ENCODE data around the gene GSC. TPM values are rescaled to one million over a fixed set of nuclear protein-coding genes. Genes with fewer than 3 reads are reported as not detected.
"Not testable (repeated sequence)": the region's sequence is repeated elsewhere in the genome, so short reads cannot be mapped to it uniquely, and the experiment has no call there.

The GSC gene
- total RNA-seq, 1 donor from 2014 or later, result 0.32 TPM

DNA sequence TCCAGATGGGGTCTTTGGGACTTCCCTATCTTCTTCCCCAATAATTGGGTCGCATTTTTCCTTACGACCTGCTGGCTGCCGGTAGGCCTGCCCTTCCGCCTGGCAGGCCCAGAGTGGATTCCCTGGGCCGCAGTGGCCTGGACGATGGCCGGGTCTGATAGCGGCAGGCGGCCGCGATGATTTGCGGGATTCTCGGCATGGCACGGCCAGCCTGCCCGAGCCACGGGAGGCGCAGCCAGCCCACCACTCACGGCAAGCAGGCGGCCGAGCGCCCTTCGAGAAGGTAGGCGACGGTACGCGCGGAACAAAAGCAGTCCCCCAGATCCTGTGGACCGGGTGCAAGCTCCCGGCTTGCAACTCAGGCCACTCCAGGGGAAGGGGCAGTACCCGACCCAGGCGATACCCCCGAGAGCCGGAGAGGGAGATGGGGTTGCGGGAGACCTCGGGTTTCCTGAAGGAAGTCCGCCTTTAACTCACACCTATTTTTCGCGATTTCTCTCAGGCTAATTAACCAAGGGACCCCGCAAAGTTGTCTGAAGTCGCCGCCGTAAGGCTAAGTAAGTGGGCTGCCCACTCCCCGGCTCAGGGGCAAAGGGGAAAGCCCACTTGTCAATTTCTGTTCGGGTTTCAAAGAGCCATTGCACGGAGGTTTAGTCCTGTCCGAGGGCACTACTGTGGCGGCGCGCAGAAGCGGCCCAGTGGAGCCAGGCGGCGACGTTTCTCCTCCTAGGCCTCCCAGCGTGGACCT is 1.4 kb upstream of the GSC start:
- no peak for ATAC-seq

DNA sequence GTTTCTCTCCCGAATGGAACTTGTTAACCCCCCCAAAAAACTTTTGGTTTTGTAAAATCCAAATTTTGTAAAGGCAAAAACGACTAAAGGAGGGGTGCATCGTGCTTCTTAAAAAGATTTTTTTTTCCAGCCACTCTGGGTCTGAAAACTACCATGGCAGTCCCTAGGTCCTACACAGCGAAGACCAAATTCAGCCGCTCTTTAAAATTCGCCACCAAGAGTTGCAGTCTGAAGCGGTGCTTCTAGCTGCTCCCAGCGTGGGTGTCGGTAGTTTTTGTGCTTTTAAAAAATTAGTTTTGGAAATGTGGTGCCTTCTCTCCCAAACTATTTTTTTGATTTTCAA is 873 bp upstream of the GSC start:
- no peak for ATAC-seq

DNA sequence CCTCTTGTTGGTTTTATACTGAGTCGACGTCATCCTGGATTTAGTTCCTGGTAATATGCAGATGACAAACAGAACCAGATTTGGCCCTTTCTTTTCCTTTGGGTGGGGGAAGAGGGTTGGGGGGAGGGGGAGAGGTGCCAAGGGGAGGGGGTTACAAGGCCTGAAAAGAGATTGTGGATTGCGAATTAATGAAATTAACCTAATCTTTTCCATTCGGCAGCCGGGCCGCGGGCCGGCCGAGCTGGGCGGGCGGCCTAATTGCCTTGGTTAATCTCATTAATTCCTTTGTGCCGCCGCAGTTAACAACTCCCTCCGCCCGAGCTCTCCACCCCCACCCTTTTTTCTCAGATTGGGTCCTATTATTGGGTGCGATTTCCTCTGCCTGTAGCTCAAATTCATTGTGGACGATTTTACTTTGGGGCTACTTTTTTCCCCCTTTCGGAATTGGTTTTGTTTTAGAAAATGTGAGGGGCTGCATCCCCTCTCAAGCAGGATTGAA is 387 bp upstream of the GSC start:
- ATAC-seq, result no peak

DNA sequence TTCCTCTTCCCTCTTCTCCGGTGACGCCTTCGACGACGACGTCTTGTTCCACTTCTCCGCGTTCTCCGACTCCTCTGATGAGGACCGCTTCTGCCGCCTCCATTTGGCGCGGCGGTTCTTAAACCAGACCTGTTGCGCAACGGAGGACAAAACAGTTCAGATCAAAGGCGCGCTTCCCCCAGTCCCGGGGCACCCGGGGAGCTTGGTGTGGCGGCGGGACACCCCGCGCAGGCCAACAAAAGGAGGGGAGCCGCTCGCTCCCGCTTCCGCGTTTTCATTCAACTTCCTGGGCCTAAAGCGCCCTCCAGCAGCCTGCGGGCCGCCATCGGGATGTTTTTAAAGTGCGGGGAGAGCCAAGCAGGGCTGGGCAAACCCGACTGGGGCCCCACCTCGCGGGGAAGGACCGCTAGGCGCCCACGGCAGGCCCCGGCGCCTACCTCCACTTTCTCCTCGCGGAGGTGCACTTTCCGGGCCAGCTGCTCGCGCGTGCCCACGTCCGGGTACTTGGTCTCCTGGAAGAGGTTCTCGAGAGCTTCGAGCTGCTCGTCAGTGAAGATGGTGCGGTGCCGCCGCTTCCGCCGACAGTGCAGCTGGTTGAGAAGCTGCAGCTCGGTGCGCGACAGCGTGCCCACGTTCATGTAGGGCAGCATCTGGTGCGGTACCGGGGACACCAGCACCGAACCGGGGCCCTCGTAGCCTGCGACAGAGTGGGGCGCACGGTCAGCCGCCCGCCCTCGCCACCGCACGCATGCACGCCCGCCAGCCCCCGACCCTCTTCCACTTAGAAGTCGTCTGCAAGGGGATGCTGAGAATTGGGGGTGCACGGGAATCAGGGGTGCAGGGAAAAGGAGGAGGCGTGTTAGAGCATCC is 1.2 kb downstream of the GSC start:
- ATAC-seq, result peak; percentile 13

DNA sequence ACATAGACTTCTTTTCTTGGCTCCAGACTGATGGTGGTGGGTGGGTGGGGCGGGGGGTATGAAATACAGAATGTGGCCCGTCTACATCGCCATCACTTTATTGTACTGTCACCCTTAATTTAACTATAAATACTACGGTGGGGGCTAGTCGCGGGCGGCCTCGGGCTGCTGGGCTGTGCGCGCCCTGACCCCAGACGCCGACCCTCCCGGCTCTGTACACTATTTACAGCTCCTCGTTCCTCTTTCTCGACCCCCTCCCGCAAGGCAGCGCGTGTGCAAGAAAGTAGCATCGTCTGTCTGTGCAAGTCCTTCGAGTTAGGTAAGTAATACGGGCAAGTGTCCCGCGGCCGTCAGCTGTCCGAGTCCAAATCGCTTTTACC is 1.8 kb downstream of the GSC start:
- ATAC-seq, result no peak

DNA sequence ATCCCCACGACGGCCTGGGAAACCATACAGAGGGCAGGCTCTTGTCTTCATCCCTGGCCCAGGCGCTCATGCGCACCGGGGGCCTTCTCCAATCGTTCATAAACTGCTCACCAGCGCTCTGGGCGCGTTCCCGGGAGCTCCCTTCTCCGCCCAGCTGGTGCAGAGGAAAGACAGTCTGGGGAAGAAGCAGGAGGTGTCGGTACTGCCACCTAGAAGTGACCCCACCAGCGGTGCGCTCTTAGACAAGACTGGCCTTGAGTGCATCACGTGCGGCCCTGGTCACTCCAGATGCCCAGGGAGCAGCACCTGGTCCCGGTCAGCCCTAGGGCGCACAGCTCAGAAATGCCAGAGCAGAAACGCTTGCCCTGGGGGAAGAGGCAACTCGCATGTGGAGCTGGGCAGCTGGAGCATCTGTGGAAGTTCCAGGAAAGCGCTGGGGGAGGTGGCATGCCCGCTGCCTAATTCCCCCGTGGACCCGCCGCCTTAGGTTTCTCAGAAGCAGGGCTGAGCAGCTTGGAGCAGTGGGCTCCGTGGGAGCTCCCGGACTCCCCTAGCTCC is 2.5 kb downstream of the GSC start:
- no peak for ATAC-seq

DNA sequence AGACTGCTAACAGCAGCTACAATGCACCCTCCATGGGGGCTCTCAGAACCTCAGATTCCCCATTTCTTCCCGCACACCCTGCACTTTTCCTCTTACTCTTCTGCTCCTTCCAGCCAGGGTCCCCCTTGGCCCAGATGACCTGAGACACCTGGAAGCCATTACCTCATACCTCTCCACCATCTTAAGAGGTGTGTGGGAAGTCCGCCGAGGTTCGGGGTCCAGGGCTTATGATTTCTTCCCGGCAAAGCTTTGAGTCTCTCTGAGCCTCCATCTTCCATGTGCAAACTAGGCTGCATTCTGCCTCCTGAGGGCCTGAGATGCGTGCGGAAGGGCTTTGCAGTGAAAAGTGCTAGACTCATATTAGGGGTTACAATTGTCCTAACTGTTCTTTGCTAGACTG is 5.3 kb downstream of the GSC start:
- no peak for ATAC-seq

DNA sequence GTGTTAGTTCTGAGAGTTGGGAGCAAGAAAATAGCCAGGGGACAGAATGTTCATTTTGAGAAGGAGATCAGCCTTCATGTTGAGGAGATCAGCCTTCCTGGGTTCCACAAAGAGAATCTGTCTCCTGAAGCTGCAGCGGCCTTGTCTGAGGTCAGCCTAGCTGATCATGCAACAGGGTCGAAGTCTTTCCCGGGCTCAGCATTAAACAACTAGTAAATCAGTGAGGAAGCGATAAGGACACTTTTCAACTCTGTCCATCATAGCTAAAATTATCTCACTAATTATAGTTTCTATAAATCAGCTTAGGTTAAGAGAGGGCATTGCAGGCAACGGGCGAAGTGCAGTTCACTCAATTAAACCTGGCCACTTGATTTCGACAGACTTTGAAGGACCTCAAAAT is 7.5 kb downstream of the GSC start:
- no peak for ATAC-seq

DNA sequence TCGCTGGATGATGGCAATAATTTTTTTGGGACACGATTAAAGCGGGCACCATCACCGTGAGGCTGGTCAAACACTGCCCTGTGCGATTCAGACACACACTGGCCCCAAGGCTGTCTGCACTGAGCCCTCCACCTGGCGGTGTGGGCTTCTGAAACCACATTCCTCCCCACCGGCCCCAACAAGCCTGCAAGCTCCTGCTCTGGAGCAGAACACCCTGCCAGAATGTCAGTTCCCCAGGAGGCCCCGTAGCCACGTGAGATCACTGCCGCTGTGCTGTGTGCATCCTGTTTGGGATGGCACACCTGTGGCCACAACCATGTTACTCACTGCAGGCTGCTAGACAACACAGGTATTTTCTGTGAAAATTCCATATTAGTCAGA is 7.9 kb downstream of the GSC start:
- no peak for ATAC-seq

DNA sequence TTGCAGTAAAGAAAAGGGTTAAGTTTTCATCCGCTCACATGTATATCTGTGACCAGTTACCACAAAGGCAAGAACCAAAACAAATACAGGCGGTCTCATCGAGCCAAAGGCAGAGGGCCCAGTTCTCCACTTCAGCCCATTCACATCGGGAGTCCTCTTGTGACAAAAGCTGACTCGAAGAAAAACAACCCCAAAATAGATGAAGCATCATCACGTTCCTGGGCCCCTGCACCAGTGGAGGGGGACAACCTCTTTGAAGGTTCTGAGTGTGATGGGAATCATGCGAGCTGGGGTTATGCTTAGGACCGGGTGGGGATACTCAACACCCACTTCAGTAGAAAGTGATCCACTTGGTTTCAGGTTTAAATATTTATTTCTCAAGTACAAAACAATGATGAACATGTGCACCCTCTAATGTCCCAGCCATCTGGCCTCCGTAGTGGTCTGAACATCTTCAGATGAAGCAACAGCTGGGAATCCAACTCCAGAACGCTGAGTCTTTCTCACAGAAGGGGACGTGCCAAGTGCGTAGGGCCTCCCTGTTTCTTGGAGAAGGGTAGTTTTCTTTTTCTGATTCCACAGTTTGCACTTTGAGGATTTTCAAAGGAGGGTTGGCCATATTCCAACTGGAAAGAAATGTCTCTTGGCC is 8.4 kb downstream of the GSC start:
- ATAC-seq, result no peak

DNA sequence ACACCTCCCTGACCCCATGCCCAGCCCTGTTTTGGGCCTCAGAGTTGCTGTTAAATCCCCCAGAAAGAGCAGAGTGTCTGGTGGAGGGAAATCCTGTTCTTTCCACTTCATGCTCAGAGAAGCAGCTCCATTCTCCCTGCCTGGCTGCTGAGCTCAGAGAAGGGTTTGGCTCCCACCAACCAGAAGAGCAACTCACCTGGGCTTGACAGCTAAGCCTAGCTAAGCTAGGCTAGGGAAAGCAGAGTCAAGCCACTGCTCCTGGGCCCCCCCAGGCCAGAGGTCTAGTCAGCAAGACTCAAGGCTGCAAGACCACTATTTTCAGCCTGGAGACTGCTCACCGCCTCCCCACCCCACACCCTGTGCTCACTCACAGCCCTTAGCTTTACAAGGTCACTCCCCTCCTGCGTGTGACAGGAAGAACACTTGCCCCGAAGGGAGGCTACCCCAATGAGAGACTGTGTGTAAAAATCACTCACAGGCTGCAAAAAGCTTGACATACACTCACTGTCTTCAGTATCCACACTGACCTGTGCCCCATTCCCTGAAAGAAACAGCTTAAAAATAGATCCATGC is 13.5 kb downstream of the GSC start:
- ATAC-seq, result no peak

DNA sequence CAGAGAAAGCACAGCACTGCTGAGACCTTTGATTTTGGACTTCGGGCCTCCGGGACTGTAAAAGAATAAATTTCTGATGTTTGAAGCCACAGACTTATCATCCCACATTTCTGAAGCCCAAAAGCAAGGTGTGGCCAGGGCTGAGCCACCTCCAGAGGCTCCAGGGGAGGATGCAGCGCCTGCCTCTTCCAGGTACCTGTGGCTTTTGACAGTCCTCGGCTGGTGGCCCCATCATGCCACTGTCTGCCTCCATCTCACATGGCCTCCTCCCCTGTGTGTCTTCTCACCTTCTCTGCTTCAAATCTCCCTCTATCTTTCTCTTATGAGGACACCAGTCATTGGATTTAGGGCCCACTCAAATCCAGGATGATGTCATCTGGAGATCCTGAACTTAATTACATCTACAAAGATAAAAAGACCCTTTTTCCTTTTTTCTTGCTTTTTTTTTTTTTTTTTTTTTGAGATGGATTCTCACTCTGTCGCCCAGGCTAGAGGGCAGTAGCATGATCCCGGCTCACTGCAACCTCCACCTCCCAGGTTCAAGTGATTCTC is 15.4 kb downstream of the GSC start:
- no peak for ATAC-seq

DNA sequence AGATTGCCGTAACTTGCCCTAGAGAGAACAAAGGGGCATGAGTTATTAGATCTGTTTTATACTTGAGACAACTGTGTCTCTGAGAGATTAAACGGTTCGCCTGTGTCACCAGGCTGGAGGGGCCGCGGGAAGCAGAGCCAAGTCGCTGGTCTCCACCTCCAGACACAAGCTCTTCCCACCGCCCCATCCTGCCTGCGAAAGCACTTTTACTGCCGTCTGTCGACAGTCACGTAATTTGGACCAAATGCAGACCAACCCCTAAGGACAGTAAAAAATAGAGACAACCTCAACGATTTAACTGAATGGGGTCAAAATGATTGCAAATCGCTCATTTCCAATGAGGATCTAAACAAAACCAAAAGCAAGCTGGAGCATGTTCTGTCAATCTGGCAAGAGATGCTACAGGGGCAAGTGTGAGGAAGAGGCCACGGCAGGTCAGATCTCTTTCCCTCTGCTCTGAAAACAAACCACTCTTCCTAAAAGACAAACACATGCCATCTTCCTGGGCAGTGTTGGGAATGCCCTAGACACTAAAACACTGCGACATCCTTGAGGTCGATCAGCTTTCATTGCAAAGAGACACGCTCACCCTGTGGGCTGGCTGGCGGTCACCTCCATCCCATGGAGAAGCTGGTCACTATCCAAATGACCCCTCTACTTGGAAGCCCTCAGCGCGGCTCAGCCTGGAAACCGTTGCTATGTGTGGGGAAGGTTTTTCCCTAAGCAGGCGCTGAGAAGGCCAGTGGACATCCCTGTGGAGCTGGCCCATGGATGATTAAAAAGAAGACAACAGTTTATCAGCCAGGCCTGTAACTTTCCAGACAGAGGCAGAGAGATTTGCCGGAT is 17.1 kb downstream of the GSC start:
- ATAC-seq, result no peak

DNA sequence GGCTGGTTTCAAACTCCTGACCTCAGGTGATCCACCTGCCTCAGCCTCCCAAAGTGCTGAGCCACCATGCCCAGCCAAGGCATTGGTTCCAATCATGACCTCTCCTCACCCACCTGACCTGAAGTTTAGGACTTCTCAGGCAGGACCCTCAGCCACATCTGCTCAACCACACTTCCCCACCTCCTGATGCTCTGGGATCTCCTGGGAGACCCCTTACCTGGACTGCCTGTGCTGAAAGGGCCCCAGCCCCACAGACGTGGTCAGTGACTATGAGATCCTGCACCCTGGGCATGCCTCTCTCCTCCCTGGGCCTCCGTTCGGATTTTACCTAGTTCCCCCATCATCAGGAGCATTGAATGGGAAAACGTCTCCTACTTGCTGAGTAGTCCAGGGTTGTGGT is 18.0 kb downstream of the GSC start:
- ATAC-seq, result no peak

DNA sequence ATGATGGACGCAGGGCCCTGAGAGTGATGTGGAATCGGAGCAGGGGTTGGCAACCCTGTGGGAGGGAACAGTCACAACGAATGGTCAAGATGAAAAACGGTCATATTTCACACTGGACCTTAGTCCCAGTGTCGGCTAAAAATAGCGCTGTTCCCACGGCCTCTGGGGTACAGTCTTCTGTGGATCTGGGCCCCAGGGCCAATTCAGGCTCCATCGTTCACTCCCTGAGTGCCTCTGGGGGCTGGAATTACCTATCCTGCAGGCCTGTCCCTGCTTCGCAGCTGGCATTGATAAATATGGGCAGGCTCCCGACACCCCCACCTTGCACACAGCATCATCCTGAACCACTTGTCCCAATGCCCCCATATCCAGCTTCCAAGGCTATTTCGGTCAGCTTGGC is 18.6 kb downstream of the GSC start:
- ATAC-seq, result no peak

DNA sequence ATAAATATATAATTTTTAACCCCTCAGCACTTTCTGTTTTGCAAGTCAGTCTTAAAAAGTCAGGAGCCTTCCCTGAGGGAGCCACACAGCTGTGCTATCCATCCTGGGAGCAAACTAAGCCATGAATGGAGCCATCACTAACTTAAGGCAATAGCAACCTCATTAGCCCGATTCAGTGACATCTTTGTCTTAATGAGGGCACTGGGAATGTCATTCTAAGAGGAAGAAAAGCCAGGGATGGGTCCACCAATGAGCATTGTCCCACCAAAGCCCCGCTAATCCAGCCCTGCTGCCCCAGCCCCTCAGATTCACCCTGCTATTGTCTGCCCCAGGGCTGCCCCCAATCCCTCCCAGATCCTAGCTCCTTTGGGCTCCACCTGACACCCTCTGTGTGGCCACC is 19.5 kb downstream of the GSC start:
- no peak for ATAC-seq

DNA sequence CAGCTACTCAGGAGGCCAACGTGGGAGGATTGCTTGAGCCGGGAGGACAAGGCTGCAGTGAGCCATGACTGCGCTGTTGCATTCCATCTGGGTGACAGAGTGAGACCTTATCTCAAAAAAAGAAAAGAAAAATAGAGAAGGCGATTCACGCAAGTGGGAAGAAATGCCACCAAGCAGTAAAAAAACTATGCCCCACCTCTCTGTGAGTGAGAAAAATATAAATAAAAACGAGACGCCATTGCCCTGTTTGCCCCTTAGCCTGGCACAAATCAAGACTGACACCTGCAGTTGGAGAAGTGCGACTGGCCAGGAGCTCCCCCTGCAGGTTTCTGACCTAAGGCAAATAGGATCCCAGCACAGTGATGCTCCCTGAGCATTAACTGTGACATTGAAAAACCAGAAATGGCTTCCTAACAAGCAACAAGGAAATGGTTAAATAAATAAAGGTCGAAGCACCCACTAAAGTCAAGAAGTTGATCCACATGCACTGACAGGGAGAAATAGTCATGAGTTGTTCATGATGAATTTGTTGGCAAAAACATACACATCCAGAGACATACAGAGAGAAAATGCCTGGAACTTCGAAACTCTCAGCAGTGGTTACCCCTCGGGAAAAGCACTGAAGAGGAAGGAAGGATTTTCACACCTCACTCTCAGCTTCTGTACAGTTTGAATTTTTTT is 21.1 kb downstream of the GSC start:
- no peak for ATAC-seq

DNA sequence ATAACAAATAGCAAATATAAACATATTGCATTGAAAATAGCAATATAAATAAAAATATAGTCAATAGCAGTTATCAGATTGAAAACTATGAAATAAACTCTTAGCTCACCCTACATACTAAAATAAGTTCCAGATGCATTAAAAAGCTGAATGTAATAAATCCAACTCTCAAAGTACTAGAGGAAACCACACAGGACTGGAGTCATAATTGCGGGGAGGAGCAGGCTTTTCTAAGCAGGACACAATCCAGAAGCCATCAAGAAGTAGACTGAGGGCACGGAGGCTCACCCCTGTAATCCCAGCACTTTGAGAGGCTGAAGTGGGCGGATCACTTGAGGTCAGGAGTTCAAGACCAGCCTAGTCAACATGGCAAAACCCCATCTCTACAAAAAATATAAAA is 22.2 kb downstream of the GSC start:
- ATAC-seq, result no peak

DNA sequence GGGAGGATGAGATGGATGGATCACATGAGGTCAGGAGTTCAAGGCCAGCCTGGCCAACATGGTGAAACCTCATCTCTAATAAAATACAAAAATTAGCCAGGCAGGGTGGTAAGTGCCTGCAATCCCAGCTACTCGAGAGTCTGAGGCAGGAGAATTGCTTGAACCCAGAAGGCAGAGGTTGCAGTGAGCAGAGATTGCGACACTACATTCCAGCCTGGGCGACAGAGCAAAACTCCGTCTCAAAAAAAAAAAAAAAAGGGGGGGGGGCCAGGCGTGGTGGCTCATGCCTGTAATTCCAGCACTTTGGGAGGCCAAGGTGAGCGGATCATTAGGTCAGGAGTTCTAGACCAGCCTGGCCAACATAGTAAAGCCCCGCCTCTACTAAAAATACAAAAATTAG is 22.8 kb downstream of the GSC start:
- ATAC-seq, result not testable (repeated sequence)

DNA sequence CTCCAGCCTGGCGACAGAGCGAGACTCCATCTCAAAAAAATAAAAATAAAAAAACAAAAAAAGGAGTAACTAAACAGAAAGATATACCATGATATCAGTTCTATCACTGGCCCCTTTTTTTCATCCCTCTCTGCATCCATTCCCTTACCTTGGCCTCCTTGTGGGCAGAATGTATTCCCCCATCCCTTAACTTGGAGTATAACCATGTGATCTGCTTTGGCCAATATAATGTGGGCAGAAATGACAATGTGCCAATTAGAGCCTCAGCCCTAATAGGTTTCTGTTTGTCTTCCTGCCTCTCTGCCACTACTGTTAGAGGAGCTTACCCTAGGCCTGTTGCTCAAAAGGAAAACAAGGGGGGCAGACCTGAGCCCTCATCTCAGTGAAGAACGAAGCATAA is 23.8 kb downstream of the GSC start:
- no peak for ATAC-seq

DNA sequence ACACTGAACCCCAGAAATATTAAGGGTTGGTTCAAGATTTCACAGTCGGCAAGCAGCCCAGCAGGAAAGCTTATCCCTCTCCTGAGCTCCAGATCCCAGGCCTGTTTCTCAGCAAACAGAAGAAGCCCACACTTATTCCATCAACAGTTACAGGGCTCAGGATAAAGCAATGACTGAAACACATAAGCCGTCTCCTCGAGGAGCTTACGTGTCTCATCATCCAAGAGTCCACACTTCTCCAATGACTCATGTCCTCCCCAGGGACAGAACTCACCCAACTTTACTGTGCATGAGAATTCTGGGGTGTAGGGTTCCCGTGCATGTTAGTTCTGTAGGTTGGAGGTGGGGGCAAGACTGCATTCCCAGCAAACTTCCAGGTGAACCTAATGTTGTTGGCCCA is 31.2 kb downstream of the GSC start:
- no peak for ATAC-seq
